Parathyroid adenoma (tissue), 2 donors: ENCODE results near the gene PARD3B.

ENCODE experiments used
- H2AFZ ChIP-seq: fragments of 300-600 bp; sonication (generic); one replicate; pipeline ENCODE4 v1.7.0; 2017; ENCODE audit warnings: antibody characterized with exemption, mild to moderate bottlenecking
- H3K27ac ChIP-seq: fragments of 300-600 bp; sonication (generic); one replicate; pipeline ENCODE4 v1.7.0; 2017
- H3K27me3 ChIP-seq: fragments of 300-600 bp; sonication (generic); one replicate; pipeline ENCODE4 v1.7.0; 2017; ENCODE audit warnings: low read length; ENCODE audit not compliant: control insufficient read depth, insufficient read depth
- H3K36me3 ChIP-seq: fragments of 300-600 bp; sonication (generic); one replicate; pipeline ENCODE4 v1.7.0; 2017; ENCODE audit warnings: low read length; ENCODE audit not compliant: control insufficient read depth, insufficient read depth
- H3K4me1 ChIP-seq: fragments of 300-600 bp; sonication (generic); one replicate; pipeline ENCODE4 v1.7.0; 2017; ENCODE audit warnings: control low read depth
- H3K4me2 ChIP-seq: fragments of 300-600 bp; sonication (generic); one replicate; pipeline ENCODE4 v1.7.0; 2017; ENCODE audit warnings: low read length
- H3K4me3 ChIP-seq: fragments of 300-600 bp; sonication (generic); one replicate; pipeline ENCODE4 v1.7.0; 2017; ENCODE audit warnings: low read depth, low read length
- H3K79me2 ChIP-seq: fragments of 300-600 bp; sonication (generic); one replicate; pipeline ENCODE4 v1.7.0; 2017; ENCODE audit warnings: control low read depth
- H3K9ac ChIP-seq: fragments of 300-600 bp; sonication (generic); one replicate; pipeline ENCODE4 v1.7.0; 2017; ENCODE audit warnings: mild to moderate bottlenecking
- H3K9me3 ChIP-seq: fragments of 300-600 bp; sonication (generic); one replicate; pipeline ENCODE4 v1.7.0; 2017; ENCODE audit warnings: low read length; ENCODE audit not compliant: control insufficient read depth
- TF ChIP-seq, protein P1 (sequence below): fragments of 300-600 bp; sonication (generic); IDR thresholded peaks from one replicate; pipeline ENCODE4 v1.7.0; 2017; ENCODE audit warnings: antibody characterized with exemption, mild to moderate bottlenecking
- donor health status: primary hyperparathyroidism.

PARD3B gene

DNA sequence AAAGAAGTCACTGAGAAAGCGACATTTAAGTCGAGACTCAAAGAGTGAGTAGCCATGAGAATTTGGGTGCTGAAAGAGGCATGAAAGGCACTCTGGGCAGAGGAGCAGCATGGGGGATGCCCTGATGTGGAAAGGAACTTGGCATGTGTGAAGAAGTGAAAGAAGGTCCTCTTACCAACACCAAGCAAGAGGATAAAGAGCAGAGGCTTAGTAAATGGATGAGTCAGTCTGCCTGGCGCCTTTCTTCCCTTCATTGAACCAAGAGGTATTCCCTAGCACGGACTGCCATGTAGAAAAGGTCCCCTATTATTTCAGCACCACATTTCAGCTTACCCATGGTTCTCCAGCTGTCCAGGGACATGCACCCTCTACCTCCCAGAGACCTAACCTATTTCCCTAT lies 915.9 kb downstream of the PARD3B start:
- Histone ChIP-seq H3K4me3 (no peak overlapping the region), H3K27ac (no peak overlapping the region), H3K9me3 (no peaks in the 10 kb centered on the region), H3K79me2 (no peaks in the 10 kb centered on the region), H3K4me2 (no peak overlapping the region), H3K36me3 (no peaks in the 10 kb centered on the region), H3K27me3 (no peaks in the 10 kb centered on the region), H3K9ac (no peak overlapping the region), H3K4me1 (no peaks in the 10 kb centered on the region), H2AFZ (no peak overlapping the region)
- TF ChIP-seq, protein P1, sequence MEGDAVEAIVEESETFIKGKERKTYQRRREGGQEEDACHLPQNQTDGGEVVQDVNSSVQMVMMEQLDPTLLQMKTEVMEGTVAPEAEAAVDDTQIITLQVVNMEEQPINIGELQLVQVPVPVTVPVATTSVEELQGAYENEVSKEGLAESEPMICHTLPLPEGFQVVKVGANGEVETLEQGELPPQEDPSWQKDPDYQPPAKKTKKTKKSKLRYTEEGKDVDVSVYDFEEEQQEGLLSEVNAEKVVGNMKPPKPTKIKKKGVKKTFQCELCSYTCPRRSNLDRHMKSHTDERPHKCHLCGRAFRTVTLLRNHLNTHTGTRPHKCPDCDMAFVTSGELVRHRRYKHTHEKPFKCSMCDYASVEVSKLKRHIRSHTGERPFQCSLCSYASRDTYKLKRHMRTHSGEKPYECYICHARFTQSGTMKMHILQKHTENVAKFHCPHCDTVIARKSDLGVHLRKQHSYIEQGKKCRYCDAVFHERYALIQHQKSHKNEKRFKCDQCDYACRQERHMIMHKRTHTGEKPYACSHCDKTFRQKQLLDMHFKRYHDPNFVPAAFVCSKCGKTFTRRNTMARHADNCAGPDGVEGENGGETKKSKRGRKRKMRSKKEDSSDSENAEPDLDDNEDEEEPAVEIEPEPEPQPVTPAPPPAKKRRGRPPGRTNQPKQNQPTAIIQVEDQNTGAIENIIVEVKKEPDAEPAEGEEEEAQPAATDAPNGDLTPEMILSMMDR: no peak

- Histone ChIP-seq H3K9ac (no peak overlapping the region), H2AFZ (no peak overlapping the region), H3K9me3 (no peaks in the 10 kb centered on the region), H3K27me3 (no peaks in the 10 kb centered on the region), H3K4me2 (no peak overlapping the region), H3K4me1 (no peaks in the 10 kb centered on the region), H3K79me2 (no peaks in the 10 kb centered on the region), H3K4me3 (no peak overlapping the region), H3K36me3 (no peaks in the 10 kb centered on the region), H3K27ac (no peak overlapping the region)
- TF ChIP-seq, protein P1: no peak
These were observed 916.7 kb downstream of the PARD3B start for GRCh38 chr2:205461678-205462665.

GRCh38 chr2:205462681-205463345 lies 917.5 kb downstream of the PARD3B start:
- Histone ChIP-seq H3K9ac (no peak overlapping the region), H3K4me2 (no peak overlapping the region), H3K4me3 (no peak overlapping the region), H3K9me3 (no peaks in the 10 kb centered on the region), H3K4me1 (no peaks in the 10 kb centered on the region), H2AFZ (no peak overlapping the region), H3K79me2 (no peaks in the 10 kb centered on the region), H3K36me3 (no peaks in the 10 kb centered on the region), H3K27ac (no peak overlapping the region), H3K27me3 (no peaks in the 10 kb centered on the region)
- TF ChIP-seq, protein P1: no peak

DNA sequence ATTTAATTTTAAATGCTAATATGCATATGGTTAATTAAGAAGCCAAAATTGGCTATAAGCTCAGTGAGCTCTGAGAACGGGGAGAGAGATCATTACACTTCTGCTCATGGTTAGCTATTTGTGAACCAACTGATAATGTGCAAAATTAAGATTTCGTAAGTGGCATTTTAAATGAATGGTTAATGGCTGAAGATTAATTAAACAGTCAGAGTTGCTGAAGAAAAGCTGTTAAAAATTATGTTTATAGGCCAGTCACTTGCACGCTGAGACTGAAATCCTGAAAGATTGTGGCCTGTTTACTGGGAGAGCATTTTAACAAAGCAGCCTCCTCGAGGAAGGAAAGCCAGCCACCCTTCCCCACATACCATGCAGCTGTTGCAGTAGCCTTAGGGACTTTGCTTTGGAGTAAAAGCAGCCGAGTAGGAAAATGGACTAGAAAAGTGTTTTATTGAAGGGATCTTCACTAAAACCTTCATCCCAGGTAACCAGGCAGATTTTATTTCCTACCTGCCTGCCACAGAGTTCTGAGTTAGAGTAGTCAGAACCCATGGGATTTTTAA lies 918.3 kb downstream of the PARD3B start:
- no peaks in the 10 kb centered on the region for H3K27me3 ChIP-seq
- no peak overlapping the region for H3K9ac ChIP-seq
- H3K4me3 ChIP-seq: no peak overlapping the region
- TF ChIP-seq, protein P1: no peak
- no peaks in the 10 kb centered on the region for H3K79me2 ChIP-seq
- no peak overlapping the region for H2AFZ ChIP-seq
- no peaks in the 10 kb centered on the region for H3K9me3 ChIP-seq
- no peaks in the 10 kb centered on the region for H3K4me1 ChIP-seq
- H3K4me2 ChIP-seq: no peak overlapping the region
- H3K27ac ChIP-seq: no peak overlapping the region
- H3K36me3 ChIP-seq: no peaks in the 10 kb centered on the region
